Right atrium auricular region (tissue), 2 donors: ENCODE measurements around the gene TSHZ3. TPM values are rescaled to one million over a fixed set of nuclear protein-coding genes. Genes with fewer than 3 reads are reported as not detected.
A peak's percentile ranks its signal among the peaks of the same experiment; 100 is the strongest.

Experiments
- DNase-seq: peaks from one replicate; pipeline ENCODE4 v3.0.0-alpha.2; 2019; ENCODE audit warnings: low spot score
- H3K27ac ChIP-seq, 2 donors: fragments of 200-600 bp; sonication (generic); 1 replicate in 1 of 2; 2 replicates in 1 of 2; pipeline ENCODE4 v1.5.1; 2016 to 2019
- H3K27me3 ChIP-seq, 2 donors: fragments of 200-600 bp; sonication (generic); one replicate each; pipeline versions ENCODE4 v1.5.1 to v1.6.0; 2017 to 2019
- H3K36me3 ChIP-seq: fragments of 200-600 bp; sonication (generic); one replicate; pipeline ENCODE4 v1.5.1; 2016
- H3K4me1 ChIP-seq, 2 donors: fragments of 200-600 bp; sonication (generic); one replicate each; pipeline versions ENCODE4 v1.5.1 to v1.6.0; 2017 to 2019
- H3K4me3 ChIP-seq, 2 donors: fragments of 200-600 bp; sonication (generic); 1 replicate in 1 of 2; 2 replicates in 1 of 2; pipeline ENCODE4 v1.5.1; 2017 to 2019; ENCODE audit warnings: mild to moderate bottlenecking in 1 of 2, moderate library complexity in 1 of 2
- H3K9me3 ChIP-seq, 2 donors: fragments of 200-600 bp; sonication (generic); one replicate each; pipeline ENCODE4 v1.5.1; 2019
- CTCF ChIP-seq, 2 donors: fragments of 200-600 bp; sonication (generic); IDR thresholded peaks; one replicate each; pipeline ENCODE4 v1.5.1; 2019; ENCODE audit warnings: antibody characterized with exemption in 2 of 2
- total RNA-seq, 2 donors: library from RNA; depleted of rRNA; stranded (reverse); fragments of >200 nt; gene quantifications; one replicate each; pipeline ENCODE4 v1.1.0, GENCODE V29; 2016

The TSHZ3 gene
- total RNA-seq, 2 donors from 2014 or later = 3.9 to 5.6 TPM

GRCh38 chr19:31317570-31317969 is 31.7 kb downstream of the TSHZ3 start:
- H3K36me3 ChIP-seq = no peaks in the 10 kb centered on the region
- H3K27me3 ChIP-seq = no peaks in the 10 kb centered on the region
- H3K27ac ChIP-seq = peak overlapping the region; percentile 40 to 71
- peaks cover 0 to 26% of the 10 kb centered on the region in 2 donors for H3K4me1 ChIP-seq
- DNase-seq = no peak
- H3K9me3 ChIP-seq = no peaks in the 10 kb centered on the region
- TF ChIP-seq CTCF (IDR thresholded peaks at IDR 0.05) = no peak
- H3K4me3 ChIP-seq = no peak overlapping the region

- Histone ChIP-seq H3K27me3 (no peaks in the 10 kb centered on the region), H3K36me3 (no peaks in the 10 kb centered on the region), H3K4me1 (peaks cover 0 to 28% of the 10 kb centered on the region in 2 donors), H3K9me3 (no peaks in the 10 kb centered on the region), H3K27ac (peak overlapping the region; percentile 40 to 71), H3K4me3 (peak overlapping the region in 1 of 2 donors; percentile 14)
- no peak for TF ChIP-seq CTCF (IDR thresholded peaks at IDR 0.05)
- no peak for DNase-seq
Observed at GRCh38 chr19:31317093-31317492, 32.1 kb downstream of the TSHZ3 start.

- Histone ChIP-seq H3K36me3 (no peaks in the 10 kb centered on the region), H3K9me3 (no peaks in the 10 kb centered on the region), H3K27me3 (no peaks in the 10 kb centered on the region), H3K4me1 (peaks cover 0 to 35% of the 10 kb centered on the region in 2 donors), H3K27ac (peak overlapping the region; percentile 40 to 71), H3K4me3 (peak overlapping the region in 1 of 2 donors; percentile 14)
- no peak for TF ChIP-seq CTCF (IDR thresholded peaks at IDR 0.05)
- DNase-seq = peak; percentile 74
Observed at GRCh38 chr19:31316201-31316951, 32.9 kb downstream of the TSHZ3 start.

- peaks cover 0 to 35% of the 10 kb centered on the region in 2 donors for H3K4me1 ChIP-seq
Observed at GRCh38 chr19:31315652-31316051, 33.6 kb downstream of the TSHZ3 start.

GRCh38 chr19:31314849-31315629 is 34.2 kb downstream of the TSHZ3 start:
- Histone ChIP-seq H3K9me3 (no peaks in the 10 kb centered on the region), H3K27me3 (no peaks in the 10 kb centered on the region), H3K27ac (no peak overlapping the region)

More at GRCh38 chr19:31315652-31316051, 33.6 kb downstream of the TSHZ3 start:
- no peak for TF ChIP-seq CTCF (IDR thresholded peaks at IDR 0.05)
- DNase-seq = no peak
- H3K4me3 ChIP-seq = no peak overlapping the region
- peak overlapping the region; percentile 40 to 71 for H3K27ac ChIP-seq
- no peaks in the 10 kb centered on the region for H3K9me3 ChIP-seq
- no peaks in the 10 kb centered on the region for H3K27me3 ChIP-seq
- no peaks in the 10 kb centered on the region for H3K36me3 ChIP-seq

More at GRCh38 chr19:31314849-31315629, 34.2 kb downstream of the TSHZ3 start:
- peak in 1 of 2 donors; percentile 13 for TF ChIP-seq CTCF (IDR thresholded peaks at IDR 0.05)
- Histone ChIP-seq H3K4me3 (no peak overlapping the region), H3K4me1 (peaks cover 0 to 35% of the 10 kb centered on the region in 2 donors), H3K36me3 (no peaks in the 10 kb centered on the region)
- no peak for DNase-seq
